Aorta (tissue), 5 donors: ENCODE data around the gene CDX2. TPM values are rescaled to one million over a fixed set of nuclear protein-coding genes. Genes with fewer than 3 reads are reported as not detected.

Experiments
- ATAC-seq: fragments of 200-7000 bp; cut with Tn5 transposase; one replicate; pipeline ENCODE4 v1.9.1; 2022; ENCODE audit warnings: moderate library complexity; ENCODE audit not compliant: low FRiP score
- DNase-seq, 2 donors: peaks; one replicate each; pipeline ENCODE4 v3.0.0-alpha.2; 2020
- H3K27ac ChIP-seq, 2 donors: one replicate each; pipeline ENCODE4 v1.5.1; 2013; ENCODE audit warnings: low read length in 2 of 2, mild to moderate bottlenecking in 2 of 2, moderate library complexity in 2 of 2, control low read depth in 1 of 2, inconsistent platforms in 1 of 2, low read depth in 1 of 2
- H3K27me3 ChIP-seq, 2 donors: one replicate each; pipeline ENCODE4 v1.6.1; 2013; ENCODE audit warnings: control low read depth in 1 of 2, low read length in 1 of 2, mild to moderate bottlenecking in 1 of 2, moderate library complexity in 1 of 2; ENCODE audit not compliant: insufficient read depth in 2 of 2, control insufficient read depth in 1 of 2
- H3K36me3 ChIP-seq, 2 donors: one replicate each; pipeline ENCODE4 v1.6.1; 2013; ENCODE audit warnings: control low read depth in 1 of 2, low read length in 1 of 2, mild to moderate bottlenecking in 1 of 2; ENCODE audit not compliant: insufficient read depth in 2 of 2, control insufficient read depth in 1 of 2
- H3K4me1 ChIP-seq, 2 donors: one replicate each; pipeline ENCODE4 v1.6.1; 2013; ENCODE audit warnings: low read length in 2 of 2, control low read depth in 1 of 2, mild to moderate bottlenecking in 1 of 2, moderate library complexity in 1 of 2; ENCODE audit not compliant: insufficient read depth in 2 of 2, control insufficient read depth in 1 of 2
- H3K4me3 ChIP-seq, 2 donors: one replicate each; pipeline ENCODE4 v1.5.1; 2013; ENCODE audit warnings: low read length in 2 of 2, control low read depth in 1 of 2, mild to moderate bottlenecking in 1 of 2
- H3K9me3 ChIP-seq: one replicate; pipeline ENCODE4 v1.6.1; 2013; ENCODE audit warnings: mild to moderate bottlenecking, low read length; ENCODE audit not compliant: control insufficient read depth
- WGBS, 2 donors: extraction: QIAGEN DNeasy Blood & Tissue Kit; methylation state at CpG; one replicate each; pipeline ENCODE4 v1.1.7; 2013; 5-methylcytosine and 5-hydroxymethylcytosine counted together
- intact Hi-C, 2 donors: fragments of 100-400 bp; cut with DNase I; formaldehyde crosslinking; loops; one replicate each; pipeline versions ENCODE4 v1.14.2 to v1.15.0; 2022
- polyA plus RNA-seq, 2 donors: library from polyadenylated mRNA; stranded (reverse); fragments of 200-250 nt; gene quantifications; one replicate each; pipeline ENCODE4 v1.2.3, GENCODE V29; 2013
- total RNA-seq, 2 donors: library from RNA; stranded (reverse); fragmentation: NEBNext Ultra II Directional; extraction: Animal tissue kit (Norgen Biotek cat#: 25700); gene quantifications; one replicate each; pipeline ENCODE4 v1.2.1, GENCODE V29; 2021
- donor health status: healthy with polysubstance abuse.
- donor health status: Bipolar disorder and iron deficiency.
- donor health status: DM: no; HTN: no; CAD: no.
- donor health status: DM: no; HTN: no; CAD: no.
- donor health status: DM: yes; HTN: yes; CAD: no.

CDX2 gene
- total and polyA plus RNA-seq, 4 donors, result 27.7 TPM; not detected in 3

DNA sequence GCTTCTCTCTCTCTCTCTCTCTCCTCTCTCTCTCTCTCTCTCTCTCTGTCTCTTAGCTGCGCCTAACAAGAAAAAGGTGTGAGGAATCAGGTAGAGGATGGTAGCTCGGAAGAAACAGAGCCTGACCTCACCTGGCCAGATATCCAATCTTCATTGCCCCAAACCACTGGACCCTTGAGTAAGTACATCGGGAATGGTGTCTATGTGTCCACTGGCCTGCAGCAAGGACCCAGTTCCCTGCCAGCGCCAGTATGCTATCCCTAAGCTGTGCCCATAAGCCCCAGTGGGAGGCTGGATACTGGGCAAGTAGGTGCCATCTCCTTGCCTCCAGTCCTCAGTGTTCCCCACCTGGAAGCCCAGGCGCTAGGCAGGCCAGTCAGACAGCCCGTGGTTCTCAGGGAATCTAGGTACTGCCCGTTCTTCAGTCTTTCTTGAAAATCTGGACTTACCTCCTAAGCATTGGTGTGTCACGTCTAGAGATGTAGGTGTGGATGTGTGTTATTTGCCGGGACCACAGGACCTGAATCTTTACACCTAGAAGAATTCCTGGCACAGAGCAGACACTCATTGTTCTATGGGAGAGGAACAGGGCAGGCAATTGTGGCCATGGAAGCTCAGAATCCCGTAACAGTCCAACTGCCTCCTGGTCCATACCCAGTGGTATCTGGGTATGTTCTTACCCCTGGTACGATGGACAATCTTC is 12.0 kb upstream of the CDX2 start:
- DNase-seq (no peak), ATAC-seq (no peak)
- no peaks in the 10 kb centered on the region for H3K9me3 ChIP-seq
- H3K27ac ChIP-seq, result no peak overlapping the region
- no peak overlapping the region for H3K4me3 ChIP-seq
- H3K4me1 ChIP-seq, result no peaks in the 10 kb centered on the region
- 18 to 20% methylated on average over 11 of the region's 11 CpGs for WGBS, 2 donors
- no peaks in the 10 kb centered on the region for H3K36me3 ChIP-seq
- intact Hi-C loops, result loop anchor here (5.0 to 10.0 kb wide), 4 partner anchors 149 to 996 kb away; no protein-coding TSS in a partner anchor
- H3K27me3 ChIP-seq, result no peaks in the 10 kb centered on the region

DNA sequence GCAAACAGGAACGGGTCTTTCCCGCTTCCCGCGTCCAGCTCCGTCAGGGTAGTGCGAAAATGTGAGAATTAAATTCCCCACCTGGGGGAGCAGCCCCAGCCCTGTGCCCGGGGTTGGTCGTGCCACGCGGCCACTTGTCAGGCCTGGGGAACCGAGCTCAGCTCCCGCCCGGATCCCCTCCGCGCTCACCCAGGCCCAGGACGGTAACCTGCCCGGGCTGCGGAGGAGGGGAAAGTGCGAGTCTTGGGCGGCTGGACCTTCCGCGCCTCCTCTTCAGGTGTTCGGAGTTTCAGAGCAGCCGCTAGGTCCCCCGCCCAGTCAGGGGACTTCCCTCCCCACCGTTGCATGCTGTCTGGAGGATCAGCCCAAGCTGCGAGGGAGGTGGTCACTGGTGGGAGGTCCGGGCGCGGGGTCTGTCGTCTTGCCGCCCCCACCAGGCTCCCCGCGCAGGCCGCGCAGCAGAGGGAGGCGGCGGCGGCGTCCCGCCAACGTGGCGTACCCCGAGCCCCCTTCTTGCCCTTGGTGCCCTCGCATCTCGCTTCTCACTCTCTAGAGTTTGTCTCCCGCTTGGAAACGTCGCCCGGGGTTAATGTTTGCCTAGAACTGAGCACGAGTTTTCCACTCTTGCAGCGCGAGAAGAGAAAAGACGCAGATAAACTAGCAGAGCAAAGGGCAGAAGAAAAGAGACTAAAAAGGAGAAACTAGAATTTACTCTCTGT is 11.3 kb upstream of the CDX2 start:
- Histone ChIP-seq H3K4me1 (no peaks in the 10 kb centered on the region), H3K36me3 (no peaks in the 10 kb centered on the region), H3K27me3 (no peaks in the 10 kb centered on the region), H3K9me3 (no peaks in the 10 kb centered on the region), H3K27ac (no peak overlapping the region), H3K4me3 (no peak overlapping the region)
- ATAC-seq (no peak), DNase-seq (no peak)
- 5% methylated on average over 54 of the region's 54 CpGs for WGBS, 2 donors
- intact Hi-C loops, result loop anchor here (5.0 to 10.0 kb wide), 4 partner anchors 148 to 996 kb away; no protein-coding TSS in a partner anchor

DNA sequence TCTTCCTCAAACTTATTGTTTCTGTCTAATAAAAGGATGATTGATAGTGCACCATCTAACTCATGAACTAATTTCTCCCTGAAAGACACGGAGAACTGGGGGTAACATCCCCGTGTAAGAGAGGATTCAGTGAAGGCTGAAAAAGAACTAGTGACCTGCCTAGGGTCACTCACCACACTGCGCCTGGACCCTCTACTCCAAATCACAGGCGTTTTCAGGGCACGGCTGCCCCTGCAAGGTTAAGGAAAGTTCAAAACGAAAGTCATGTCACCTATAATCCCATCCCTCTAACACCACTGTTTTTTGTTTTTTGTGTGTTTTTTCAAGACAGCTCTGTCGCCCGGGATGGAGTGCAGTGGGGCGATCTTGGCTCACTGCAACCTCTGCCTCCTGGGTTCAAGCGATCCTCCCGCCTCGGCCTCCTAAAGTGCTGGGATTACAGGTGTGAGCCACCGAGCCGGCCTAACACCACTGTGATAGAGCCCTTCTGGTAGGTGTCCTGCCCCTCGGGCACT is 10.7 kb upstream of the CDX2 start:
- Histone ChIP-seq H3K27ac (no peak overlapping the region), H3K4me1 (no peaks in the 10 kb centered on the region), H3K27me3 (no peaks in the 10 kb centered on the region), H3K4me3 (no peak overlapping the region), H3K36me3 (no peaks in the 10 kb centered on the region), H3K9me3 (no peaks in the 10 kb centered on the region)
- 11% methylated on average over 15 of the region's 15 CpGs for WGBS, 2 donors
- intact Hi-C loops, result loop anchor here (5.0 to 10.0 kb wide), 4 partner anchors 148 to 995 kb away; no protein-coding TSS in a partner anchor
- DNase-seq (no peak), ATAC-seq (no peak)

DNA sequence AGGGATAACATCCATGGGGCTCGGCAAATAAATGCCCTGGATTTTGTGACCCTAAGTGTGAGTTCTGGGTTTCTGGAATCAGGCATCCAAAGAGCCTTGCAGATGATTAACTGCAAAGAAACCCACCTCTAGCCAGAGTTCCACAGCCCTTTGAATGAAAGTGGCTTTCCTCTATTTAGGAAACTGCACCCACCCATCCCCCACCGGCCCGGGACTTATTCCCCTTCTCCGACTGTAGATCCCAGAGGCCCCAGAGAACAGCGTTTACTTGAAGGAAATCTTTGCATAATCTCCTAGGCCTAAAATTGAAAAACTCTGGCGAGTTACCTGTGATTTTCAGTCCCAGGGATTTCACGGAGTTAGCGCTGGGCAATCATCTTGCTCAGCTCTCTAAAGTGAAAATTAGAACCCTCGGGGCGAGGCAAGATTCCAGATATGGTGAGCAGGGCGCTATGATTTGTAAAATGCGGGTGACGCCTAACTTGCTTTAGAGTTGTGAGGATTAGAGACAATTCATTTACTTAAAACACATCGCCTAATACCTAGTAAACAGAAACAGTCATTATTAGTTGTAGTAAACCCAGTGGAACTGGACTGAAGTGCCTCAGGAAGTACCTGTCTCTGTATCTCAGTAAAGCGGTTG is 10.0 kb upstream of the CDX2 start:
- Histone ChIP-seq H3K27me3 (no peaks in the 10 kb centered on the region), H3K4me1 (no peaks in the 10 kb centered on the region), H3K27ac (no peak overlapping the region), H3K9me3 (no peaks in the 10 kb centered on the region), H3K4me3 (no peak overlapping the region), H3K36me3 (no peaks in the 10 kb centered on the region)
- ATAC-seq, result no peak
- DNase-seq, result no peak
- WGBS, 2 donors, result 14% methylated on average over 15 of the region's 15 CpGs
- intact Hi-C loops, result no loop called here

DNA sequence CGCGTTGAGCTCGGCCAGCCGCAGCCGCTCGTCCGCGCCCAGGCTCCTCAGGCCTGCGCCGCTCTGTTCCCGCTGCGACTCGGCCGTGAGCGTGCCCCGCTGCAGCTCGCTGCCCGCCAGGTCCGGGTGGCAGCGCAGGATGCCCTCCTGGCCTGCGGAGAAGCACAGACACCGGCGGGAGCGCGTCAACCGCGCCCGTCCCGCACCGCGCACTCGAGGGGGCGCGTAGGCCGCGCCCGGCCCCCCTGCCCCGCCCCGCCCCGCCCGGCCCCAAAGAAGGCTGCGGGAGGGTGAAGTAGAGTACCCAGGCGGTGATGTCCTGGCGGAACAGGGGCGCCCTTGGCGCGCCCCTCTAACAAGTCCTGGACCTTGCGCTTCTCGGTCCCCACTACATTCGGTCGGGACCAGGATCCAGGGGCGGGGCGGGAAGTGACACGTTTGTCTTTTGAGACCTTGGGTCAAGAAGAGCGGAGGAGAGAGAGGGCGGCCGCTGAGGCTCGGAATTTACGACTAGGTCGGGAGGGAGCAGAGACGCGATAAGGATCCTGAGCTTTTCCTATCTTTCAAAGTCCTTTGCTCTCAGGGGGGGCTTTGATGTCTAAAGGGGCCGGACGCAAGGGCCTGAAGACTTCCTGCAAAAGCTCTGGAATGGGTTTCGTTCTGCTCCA is 9.3 kb upstream of the CDX2 start:
- Histone ChIP-seq H3K4me1 (no peaks in the 10 kb centered on the region), H3K27me3 (no peaks in the 10 kb centered on the region), H3K4me3 (no peak overlapping the region), H3K9me3 (no peaks in the 10 kb centered on the region), H3K27ac (no peak overlapping the region), H3K36me3 (no peaks in the 10 kb centered on the region)
- DNase-seq (no peak), ATAC-seq (no peak)
- intact Hi-C loops, result no loop called here
- 1 to 2% methylated on average over 43 to 65 of the region's 65 CpGs for WGBS, 2 donors

DNA sequence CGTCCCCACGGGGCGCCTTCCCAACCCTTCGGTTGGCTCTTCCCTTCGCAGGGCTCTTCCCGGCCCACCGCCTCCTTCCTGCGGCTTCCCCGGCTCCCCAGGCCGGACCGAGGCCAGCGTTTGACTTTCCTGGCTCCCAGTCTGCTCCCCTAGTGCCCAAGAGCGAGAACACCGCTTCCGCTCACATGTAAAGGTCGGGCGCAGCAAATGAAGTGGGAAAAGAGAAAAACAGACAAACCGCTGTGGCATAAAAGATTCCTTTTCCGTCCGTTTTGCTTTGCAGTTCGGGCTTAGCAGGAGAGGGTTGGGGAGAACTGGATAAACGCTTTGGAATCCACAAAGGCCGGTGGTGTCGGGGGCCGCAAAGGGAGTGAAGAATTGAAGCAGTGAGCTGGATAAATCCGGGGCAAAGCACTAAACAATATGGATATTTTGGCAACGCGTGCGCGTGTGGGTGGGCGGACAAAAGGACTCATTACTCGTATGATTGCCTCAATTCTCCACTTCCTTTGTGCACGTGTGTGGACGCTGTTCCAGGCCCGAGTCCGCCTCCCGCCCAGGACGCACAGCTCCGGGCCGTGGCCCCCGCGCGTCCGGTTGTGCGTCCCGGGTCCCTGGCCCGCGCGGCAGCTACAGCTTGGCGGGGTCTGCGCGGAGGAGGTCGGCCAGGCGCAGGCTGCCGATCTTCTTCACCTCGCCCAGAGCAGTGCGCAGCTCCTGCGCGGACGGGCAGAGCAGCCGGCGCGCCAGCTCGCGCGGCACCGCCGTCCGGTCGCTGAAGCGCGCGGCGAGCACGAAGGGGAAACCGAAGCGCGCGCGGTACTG is 8.6 kb upstream of the CDX2 start:
- Histone ChIP-seq H3K9me3 (no peaks in the 10 kb centered on the region), H3K4me3 (no peak overlapping the region), H3K4me1 (no peaks in the 10 kb centered on the region), H3K36me3 (no peaks in the 10 kb centered on the region), H3K27ac (no peak overlapping the region), H3K27me3 (no peaks in the 10 kb centered on the region)
- intact Hi-C loops, result no loop called here
- no peak for DNase-seq
- 2% methylated on average over 77 to 80 of the region's 80 CpGs for WGBS, 2 donors
- no peak for ATAC-seq

DNA sequence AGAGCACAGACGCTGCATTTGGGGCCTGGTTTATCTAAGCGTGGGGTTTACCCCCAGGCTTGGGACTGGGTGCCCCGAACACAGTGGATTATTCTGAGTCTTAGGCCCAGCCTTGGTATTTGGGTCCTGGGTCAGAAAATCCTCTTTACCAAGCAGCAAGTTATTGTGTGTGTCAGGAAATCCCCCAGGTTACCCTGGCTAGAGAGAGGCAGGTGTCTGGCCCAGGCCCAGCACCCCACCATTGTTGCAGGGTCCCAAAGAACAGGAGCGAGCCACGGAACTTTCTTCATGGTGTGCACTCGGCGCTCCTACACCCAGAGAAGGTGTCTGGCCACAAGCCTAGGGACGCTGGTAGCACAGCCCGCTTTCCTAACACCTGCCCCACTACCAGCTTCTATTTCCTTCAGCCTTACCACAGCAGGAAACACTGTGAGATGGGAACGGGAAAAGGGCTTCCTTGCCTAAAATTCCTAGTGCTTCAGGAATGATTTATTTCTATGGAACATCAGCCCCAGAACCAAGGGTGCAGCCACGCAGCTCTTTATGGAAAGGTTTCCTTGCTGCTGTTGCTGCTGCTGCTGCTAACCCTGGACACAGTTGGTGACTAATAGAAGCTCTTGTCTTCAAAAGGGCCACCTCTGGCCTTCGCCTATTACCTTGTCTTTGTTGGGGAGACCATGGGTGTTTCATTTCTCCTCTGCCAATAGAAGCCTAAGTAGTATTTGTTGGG is 7.4 kb upstream of the CDX2 start:
- Histone ChIP-seq H3K36me3 (no peaks in the 10 kb centered on the region), H3K4me1 (no peaks in the 10 kb centered on the region), H3K27ac (no peak overlapping the region), H3K9me3 (no peaks in the 10 kb centered on the region), H3K27me3 (no peaks in the 10 kb centered on the region), H3K4me3 (no peak overlapping the region)
- WGBS, 2 donors, result 31 to 34% methylated on average over 12 of the region's 12 CpGs
- no peak for ATAC-seq
- no peak for DNase-seq
- intact Hi-C loops, result no loop called here
